Natural killer cell (primary cell): ENCODE measurements around the gene NDUFA7. TPM values are rescaled to one million over a fixed set of nuclear protein-coding genes. Genes with fewer than 3 reads are reported as not detected.
"Not testable (repeated sequence)": the region's sequence is repeated elsewhere in the genome, so short reads cannot be mapped to it uniquely, and the experiment has no call there.

Experiments used
- ATAC-seq, 3 donors: fragments of 150-1000 bp in 2 of 3; fragments of 200-7000 bp in 1 of 3; cut with Tn5 transposase; 1 replicate in 1 of 3; 2 replicates in 2 of 3; pipeline ENCODE4 v1.10.0; 2021; ENCODE audit warnings: mild to moderate bottlenecking in 2 of 3, moderate library complexity in 2 of 3
- DNase-seq, 2 donors: peaks; one replicate each; pipeline versions ENCODE4 v3.0.0 to v3.0.0-alpha.2; 2013 to 2021; ENCODE audit warnings: mixed read lengths in 1 of 2
- H3K27ac ChIP-seq: one replicate; pipeline ENCODE4 v1.5.1; 2013; ENCODE audit warnings: mild to moderate bottlenecking, low read length
- H3K27me3 ChIP-seq: one replicate; pipeline ENCODE4 v1.6.1; 2013; ENCODE audit warnings: low read length; ENCODE audit not compliant: control insufficient read depth, insufficient read depth
- H3K36me3 ChIP-seq: one replicate; pipeline ENCODE4 v1.6.1; 2013; ENCODE audit warnings: low read length; ENCODE audit not compliant: control insufficient read depth, insufficient read depth
- H3K4me1 ChIP-seq: one replicate; pipeline ENCODE4 v1.6.1; 2013; ENCODE audit warnings: low read length; ENCODE audit not compliant: control insufficient read depth, insufficient read depth
- H3K4me3 ChIP-seq: one replicate; pipeline ENCODE4 v1.5.1; 2013; ENCODE audit warnings: low read length
- H3K9me3 ChIP-seq: one replicate; pipeline ENCODE4 v1.6.1; 2013; ENCODE audit warnings: low read length; ENCODE audit not compliant: control insufficient read depth, insufficient read depth
- H3K27ac Mint-ChIP-seq, 2 donors: one replicate each; pipeline ENCODE4 v1.8.0; 2022; ENCODE audit warnings: mild to moderate bottlenecking in 2 of 2, mixed read lengths in 2 of 2, moderate library complexity in 1 of 2
- H3K27me3 Mint-ChIP-seq, 2 donors: one replicate each; pipeline ENCODE4 v1.8.0; 2022; ENCODE audit warnings: low read depth in 2 of 2, mixed read lengths in 2 of 2
- H3K36me3 Mint-ChIP-seq: one replicate; pipeline ENCODE4 v1.8.0; 2022; ENCODE audit warnings: mixed read lengths
- H3K4me1 Mint-ChIP-seq, 2 donors: one replicate each; pipeline ENCODE4 v1.8.0; 2022; ENCODE audit warnings: mixed read lengths in 2 of 2
- H3K4me3 Mint-ChIP-seq: one replicate; pipeline ENCODE4 v1.8.0; 2022; ENCODE audit warnings: mild to moderate bottlenecking, moderate library complexity, mixed read lengths
- H3K9me3 Mint-ChIP-seq, 2 donors: one replicate each; pipeline ENCODE4 v1.8.0; 2022; ENCODE audit warnings: mixed read lengths in 2 of 2
- WGBS: methylation state at CpG from one replicate; pipeline ENCODE4 v1.1.7; 2013; ENCODE audit warnings: missing lambda C conversion rate; ENCODE audit not compliant: insufficient coverage; 5-methylcytosine and 5-hydroxymethylcytosine counted together
- intact Hi-C: fragments of 100-400 bp; cut with micrococcal nuclease; formaldehyde crosslinking; loops from one replicate; pipeline ENCODE4 v1.14.2; 2022
- total RNA-seq, 4 donors: library from RNA; stranded (reverse); fragments of 120-200 nt in 1 of 4; gene quantifications; one replicate each; pipeline versions ENCODE4 v1.2.3 to v1.2.4, GENCODE V29; 2013 to 2022
- TF ChIP-seq, protein P1 (sequence below): fragments of 200-600 bp; IDR thresholded peaks from one replicate; pipeline ENCODE4 v1.8.0; 2022; ENCODE audit warnings: antibody characterized with exemption

Gene NDUFA7
- total RNA-seq, 3 donors from 2014 or later (not counting 1 experiment from before 2014, with no cell fraction given): 19.3 to 28.5 (median 28.4) TPM

- Histone ChIP-seq H3K27ac (no peak overlapping the region), H3K27me3 (no peaks in the 10 kb centered on the region), H3K9me3 (no peaks in the 10 kb centered on the region), H3K4me1 (peaks cover 19% of the 10 kb centered on the region), H3K36me3 (no peaks in the 10 kb centered on the region), H3K4me3 (peak overlapping the region; percentile 79)
- intact Hi-C loops: no loop called here
- WGBS: 48% methylated on average over 11 of the region's 11 CpGs
- TF ChIP-seq, protein P1, sequence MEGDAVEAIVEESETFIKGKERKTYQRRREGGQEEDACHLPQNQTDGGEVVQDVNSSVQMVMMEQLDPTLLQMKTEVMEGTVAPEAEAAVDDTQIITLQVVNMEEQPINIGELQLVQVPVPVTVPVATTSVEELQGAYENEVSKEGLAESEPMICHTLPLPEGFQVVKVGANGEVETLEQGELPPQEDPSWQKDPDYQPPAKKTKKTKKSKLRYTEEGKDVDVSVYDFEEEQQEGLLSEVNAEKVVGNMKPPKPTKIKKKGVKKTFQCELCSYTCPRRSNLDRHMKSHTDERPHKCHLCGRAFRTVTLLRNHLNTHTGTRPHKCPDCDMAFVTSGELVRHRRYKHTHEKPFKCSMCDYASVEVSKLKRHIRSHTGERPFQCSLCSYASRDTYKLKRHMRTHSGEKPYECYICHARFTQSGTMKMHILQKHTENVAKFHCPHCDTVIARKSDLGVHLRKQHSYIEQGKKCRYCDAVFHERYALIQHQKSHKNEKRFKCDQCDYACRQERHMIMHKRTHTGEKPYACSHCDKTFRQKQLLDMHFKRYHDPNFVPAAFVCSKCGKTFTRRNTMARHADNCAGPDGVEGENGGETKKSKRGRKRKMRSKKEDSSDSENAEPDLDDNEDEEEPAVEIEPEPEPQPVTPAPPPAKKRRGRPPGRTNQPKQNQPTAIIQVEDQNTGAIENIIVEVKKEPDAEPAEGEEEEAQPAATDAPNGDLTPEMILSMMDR: no peak
- Mint-ChIP-seq H3K27ac (peak overlapping the region; percentile 43 to 86), H3K4me3 (peak overlapping the region; percentile 87), H3K27me3 (no peaks in the 10 kb centered on the region), H3K4me1 (peaks cover 12 to 23% of the 10 kb centered on the region in 2 donors), H3K9me3 (no peaks in the 10 kb centered on the region), H3K36me3 (no peaks in the 10 kb centered on the region)
- ATAC-seq: no peak
- no peak for DNase-seq
Observed at GRCh38 chr19:8343483-8343844, 22.3 kb upstream of the NDUFA7 start.

GRCh38 chr19:8342684-8343482 lies 21.7 kb upstream of the NDUFA7 start, which contains the start of gene KANK3:
Gene KANK3, minus strand, starts transcription at chr19:8343262. Its CDS starts 5,434 bp downstream, at chr19:8337828.
- Histone ChIP-seq H3K36me3 (no peaks in the 10 kb centered on the region), H3K4me3 (peak within 1 kb of the TSS; percentile 79)
- peak within 1 kb of the TSS; percentile 62 to 86 for H3K27ac Mint-ChIP-seq

DNA sequence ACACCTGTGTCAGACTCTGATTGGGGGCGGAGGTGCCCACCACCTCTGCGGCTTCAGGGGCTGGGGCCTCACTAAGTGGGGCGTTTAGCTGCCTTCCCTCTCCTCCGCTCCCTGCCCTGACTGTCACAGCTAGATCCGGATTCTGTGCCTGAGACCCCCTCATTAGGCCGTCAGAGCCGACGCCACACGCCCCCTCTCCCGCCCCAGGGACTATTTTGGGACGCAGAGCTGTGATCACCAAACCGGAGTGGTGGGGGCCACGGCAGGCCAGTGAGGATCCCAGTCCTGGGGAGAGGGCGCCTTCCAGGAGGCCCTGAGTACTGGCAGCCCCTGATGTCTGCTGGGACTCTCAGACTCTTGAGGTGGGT lies 21.1 kb upstream of the NDUFA7 start:
- no peak overlapping the region for H3K4me3 ChIP-seq
- H3K27ac ChIP-seq: peak overlapping the region; percentile 60
- H3K4me3 Mint-ChIP-seq: peak overlapping the region; percentile 65
- no peaks in the 10 kb centered on the region for H3K9me3 Mint-ChIP-seq
- H3K36me3 Mint-ChIP-seq: no peaks in the 10 kb centered on the region
- ATAC-seq (no peak), DNase-seq (no peak)
- WGBS: 31% methylated on average over 14 of the region's 14 CpGs
- no peaks in the 10 kb centered on the region for H3K27me3 Mint-ChIP-seq
- intact Hi-C loops: no loop called here
- TF ChIP-seq, protein P1: no peak
- H3K36me3 ChIP-seq: no peaks in the 10 kb centered on the region
- peaks cover 12 to 23% of the 10 kb centered on the region in 2 donors for H3K4me1 Mint-ChIP-seq
- H3K9me3 ChIP-seq: no peaks in the 10 kb centered on the region
- H3K27me3 ChIP-seq: no peaks in the 10 kb centered on the region
- peak overlapping the region; percentile 62 to 86 for H3K27ac Mint-ChIP-seq
- peaks cover 19% of the 10 kb centered on the region for H3K4me1 ChIP-seq

More at GRCh38 chr19:8342684-8343482, 21.7 kb upstream of the NDUFA7 start, which contains the start of gene KANK3:
- TF ChIP-seq, protein P1: no peak
- Histone ChIP-seq H3K27me3 (no peaks in the 10 kb centered on the region), H3K27ac (peak within 1 kb of the TSS; percentile 82), H3K4me1 (peaks cover 19% of the 10 kb centered on the region), H3K9me3 (no peaks in the 10 kb centered on the region)
- Mint-ChIP-seq H3K4me1 (peaks cover 12 to 23% of the 10 kb centered on the region in 2 donors), H3K4me3 (peak within 1 kb of the TSS; percentile 87), H3K9me3 (no peaks in the 10 kb centered on the region), H3K36me3 (no peaks in the 10 kb centered on the region), H3K27me3 (no peaks in the 10 kb centered on the region)
- ATAC-seq (peak; percentile 99), DNase-seq (peak; percentile 90 to 94)
- 2% methylated on average over 65 of the region's 65 CpGs for WGBS
- intact Hi-C loops: no loop called here

- H3K27ac ChIP-seq, ATAC-seq, H3K27me3 ChIP-seq, H3K4me3 ChIP-seq, intact Hi-C loops, H3K9me3 ChIP-seq, H3K27me3 Mint-ChIP-seq, H3K9me3 Mint-ChIP-seq, H3K36me3 Mint-ChIP-seq, H3K36me3 ChIP-seq, DNase-seq: not testable (repeated sequence)
- H3K4me1 ChIP-seq: peaks cover 19% of the 10 kb centered on the region
- Mint-ChIP-seq H3K4me3 (peak overlapping the region; percentile 65), H3K27ac (peak overlapping the region; percentile 62 to 86), H3K4me1 (peaks cover 12 to 23% of the 10 kb centered on the region in 2 donors)
- 85% methylated on average over 4 of the region's 4 CpGs for WGBS
Observed at GRCh38 chr19:8341504-8341903, 20.3 kb upstream of the NDUFA7 start.
